NOMO-1 treated with DMSO at 0.1 percent for 48 hours (cell line): ENCODE data around the gene KDELR3.
"Not testable (repeated sequence)": the region's sequence is repeated elsewhere in the genome, so short reads cannot be mapped to it uniquely, and the experiment has no call there.

Experiments
- DNase-seq: peaks from one replicate; lab custom pipeline; 2025; ENCODE audit not compliant: unreplicated experiment; lab: John Stamatoyannopoulos, UW

The KDELR3 gene

DNA sequence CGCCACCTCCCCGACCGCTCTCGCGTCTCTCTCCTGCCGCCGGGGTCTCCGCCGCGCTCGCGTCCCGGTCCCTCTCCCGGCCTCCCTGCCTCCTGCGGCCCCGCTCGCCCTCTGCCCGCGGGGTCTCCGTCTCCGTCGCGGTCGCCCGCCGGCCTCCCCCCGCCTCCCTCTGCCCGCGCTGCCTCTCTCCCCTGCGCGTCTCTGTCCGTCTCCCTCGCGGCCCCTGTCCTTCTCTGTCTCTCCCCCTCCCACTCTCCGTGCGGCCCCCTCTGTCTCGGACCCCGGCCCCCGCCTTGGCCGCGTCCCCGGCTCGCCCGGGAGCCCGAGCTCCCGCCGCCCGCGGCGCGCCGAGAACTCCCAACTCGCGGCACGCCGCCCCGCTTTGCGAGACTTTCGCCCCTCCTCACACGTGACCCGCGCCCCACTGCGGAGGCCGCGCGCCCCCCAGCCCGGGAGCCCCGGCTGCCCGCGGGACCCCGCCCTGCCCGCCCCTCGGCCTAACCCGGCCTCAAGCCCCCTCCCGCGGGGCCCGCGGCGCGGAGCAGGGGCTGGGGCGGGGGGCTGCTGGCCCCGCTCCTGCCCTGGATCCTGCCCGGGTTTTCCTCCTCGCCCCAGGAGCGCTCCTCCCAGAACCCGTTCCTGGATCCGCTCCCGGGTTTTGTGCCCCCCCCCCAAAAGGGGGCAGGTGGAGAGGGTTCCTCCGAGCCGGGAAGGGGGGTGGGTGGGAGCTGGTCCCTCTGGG lies 12.2 kb upstream of the KDELR3 start:
- DNase-seq = no peak

DNA sequence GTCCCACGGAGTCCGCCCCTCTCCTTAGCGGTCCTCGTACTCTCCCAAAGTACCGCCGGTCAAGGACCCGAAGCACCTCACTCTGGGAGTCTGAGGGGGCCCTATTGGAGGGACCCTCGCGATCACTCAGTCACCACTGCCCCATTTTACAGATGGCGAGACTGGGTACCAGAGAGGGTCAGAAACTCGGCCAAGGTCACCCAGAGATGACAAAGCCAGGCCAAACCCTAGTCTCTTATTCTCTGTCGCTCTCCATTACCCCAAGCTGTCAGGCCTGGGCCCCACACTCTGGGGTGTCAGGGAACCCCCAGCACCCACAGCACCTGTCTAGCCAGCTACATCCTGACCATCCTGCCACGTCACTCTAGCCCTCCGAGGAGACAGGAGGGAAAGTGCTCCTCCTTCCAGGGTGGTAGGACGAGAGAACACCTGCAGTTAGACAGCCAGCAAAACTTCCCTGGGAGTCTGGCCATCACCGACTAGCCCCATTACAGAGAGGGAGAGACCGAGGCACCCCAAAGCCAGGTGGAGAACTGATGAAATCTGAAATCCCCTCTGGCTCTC lies 11.5 kb upstream of the KDELR3 start:
- DNase-seq = no peak

DNA sequence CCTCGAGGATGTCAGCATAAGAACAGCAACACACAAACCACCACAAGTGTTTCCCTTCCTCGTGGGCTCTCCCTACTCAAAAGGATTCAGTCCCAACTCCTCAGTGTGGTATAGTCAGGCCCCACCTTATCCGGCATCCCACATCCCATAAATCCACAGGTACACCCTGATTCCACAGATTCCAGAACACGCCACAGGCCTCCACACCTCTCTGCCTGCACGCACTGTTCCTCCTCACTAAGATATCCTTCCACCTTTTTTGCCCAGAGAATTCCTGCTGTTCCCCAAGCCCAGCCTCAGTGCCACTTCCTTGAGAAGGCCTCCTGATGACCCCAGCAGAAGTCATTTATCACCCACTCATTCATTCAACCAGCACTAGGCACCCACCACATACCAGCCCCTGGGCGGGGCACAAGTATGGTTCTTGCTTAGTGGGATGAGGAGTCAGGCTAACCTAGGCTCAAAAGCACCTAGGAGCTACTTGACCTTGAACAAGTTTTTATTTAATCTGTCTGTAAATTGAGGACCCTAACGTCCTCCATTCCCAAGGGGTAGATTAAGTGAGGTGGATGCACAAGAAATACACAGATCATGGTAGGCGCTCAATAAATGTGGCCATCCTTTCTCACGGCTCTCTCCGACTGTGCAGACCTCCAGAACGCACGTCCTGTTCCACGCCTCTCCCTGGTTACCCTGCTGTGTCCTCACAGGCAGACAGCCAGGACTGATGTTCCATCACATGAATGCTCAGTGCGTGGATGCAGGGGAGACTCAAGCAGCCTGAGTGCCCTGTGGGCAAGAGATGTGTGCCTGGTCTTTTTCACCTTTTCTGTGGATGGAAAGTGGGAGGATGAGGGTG lies 10.8 kb upstream of the KDELR3 start:
- no peak for DNase-seq

DNA sequence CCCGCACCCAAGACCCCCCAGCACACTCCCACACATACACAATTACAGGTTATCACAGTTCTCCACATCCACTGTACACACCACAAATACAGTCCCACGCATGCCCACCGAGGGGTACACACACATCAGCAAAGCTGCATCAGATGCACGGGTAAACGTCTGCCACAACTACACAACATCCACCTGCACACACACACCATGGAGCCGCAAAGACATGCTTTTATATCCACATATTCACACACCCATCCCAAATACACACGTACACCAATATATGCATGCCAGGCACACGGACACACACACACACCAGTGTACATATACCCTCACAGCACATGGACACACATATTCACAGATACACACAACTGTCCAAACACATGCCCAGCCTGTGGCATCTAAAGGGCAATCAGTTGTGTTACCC lies 7.5 kb upstream of the KDELR3 start:
- DNase-seq = no peak

DNA sequence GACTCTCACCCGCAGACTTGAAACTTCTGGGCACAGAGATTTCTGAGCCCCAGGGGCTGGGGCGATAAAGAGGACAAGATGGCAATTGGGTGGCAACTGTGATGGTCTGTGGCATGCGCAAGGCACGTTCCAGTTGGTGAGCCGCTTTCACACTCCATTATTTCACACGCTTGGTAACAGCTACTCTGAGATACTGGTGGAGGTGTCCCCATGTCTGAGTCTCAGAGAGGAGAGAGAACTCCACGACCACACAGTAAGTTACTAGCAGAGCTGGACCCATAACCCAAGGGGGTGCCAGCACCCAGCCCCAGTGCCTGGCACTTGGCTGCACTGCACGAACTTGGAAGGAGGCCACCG lies 6.9 kb upstream of the KDELR3 start:
- no peak for DNase-seq

DNA sequence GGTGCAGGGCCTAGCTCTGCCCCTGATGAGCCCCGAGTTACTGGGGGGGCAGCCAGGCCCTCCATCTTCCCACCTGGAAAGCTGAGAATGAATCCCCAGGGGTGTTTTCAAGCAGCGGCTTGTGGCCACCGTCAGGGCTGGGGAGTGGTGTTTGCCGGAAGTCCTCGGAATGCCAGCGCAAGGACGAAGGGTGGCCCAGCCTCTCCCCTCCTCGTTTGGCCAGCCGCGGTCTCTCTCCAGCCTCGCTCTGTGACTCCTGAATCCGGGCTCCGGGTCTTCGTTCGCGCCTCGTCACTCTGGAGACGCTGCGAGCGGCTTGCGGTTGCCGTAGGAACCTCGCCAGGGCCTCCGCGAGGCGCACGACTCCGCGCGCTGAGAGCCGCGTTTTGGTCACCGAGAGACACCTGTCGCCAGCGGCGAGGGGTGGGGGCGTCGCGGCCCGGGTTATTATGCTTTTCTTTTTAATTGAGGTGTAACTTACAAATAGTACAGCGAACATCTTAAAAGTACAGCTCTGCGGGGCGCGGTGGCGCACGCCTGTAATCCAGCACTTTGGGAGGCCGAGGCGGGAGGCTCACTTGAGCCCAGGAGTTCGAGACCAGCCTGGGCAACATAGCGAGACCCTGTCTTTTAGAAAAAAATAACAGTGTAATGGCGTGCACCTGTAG lies 6.3 kb upstream of the KDELR3 start:
- peak; percentile 72 for DNase-seq

DNA sequence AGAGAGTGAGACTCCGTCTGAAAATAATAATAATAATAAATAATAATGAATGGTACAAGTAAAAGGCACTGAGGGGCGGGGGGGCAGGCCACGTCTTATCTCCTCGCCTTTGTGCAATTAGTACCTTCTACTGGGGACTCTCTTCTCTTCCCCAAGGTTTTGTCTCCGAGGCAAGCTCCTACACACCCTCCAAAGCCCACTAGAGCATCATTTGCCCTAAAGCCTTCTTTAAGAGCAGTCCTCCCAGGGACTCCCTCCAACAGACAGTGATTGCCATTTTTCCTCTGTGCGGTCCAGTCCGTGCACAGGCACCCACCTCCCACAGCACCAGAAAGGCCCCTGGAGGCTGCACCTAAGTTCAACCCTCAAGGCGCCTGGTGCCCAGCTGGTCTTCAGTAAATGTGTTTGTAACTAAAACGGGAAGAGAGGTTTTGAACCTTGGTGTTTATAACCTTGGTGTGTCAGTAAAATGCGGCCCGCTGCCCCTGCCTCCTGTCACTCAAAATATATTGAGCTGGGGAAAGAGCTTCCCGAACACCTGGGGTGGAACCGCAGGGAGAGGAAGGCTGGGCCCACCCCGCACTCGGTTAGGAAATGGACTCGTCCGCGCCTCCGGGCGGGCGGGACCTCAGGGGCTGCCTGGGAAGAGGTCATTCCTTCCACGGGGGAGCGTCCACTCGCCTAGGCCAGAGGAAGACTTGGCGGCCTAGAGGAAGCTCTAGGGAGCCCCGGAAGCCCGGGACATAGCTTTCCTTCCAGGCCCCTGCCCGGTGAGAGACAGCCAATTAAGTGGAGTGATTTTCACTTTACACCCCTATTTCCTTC lies 4.7 kb upstream of the KDELR3 start:
- DNase-seq = no peak

DNA sequence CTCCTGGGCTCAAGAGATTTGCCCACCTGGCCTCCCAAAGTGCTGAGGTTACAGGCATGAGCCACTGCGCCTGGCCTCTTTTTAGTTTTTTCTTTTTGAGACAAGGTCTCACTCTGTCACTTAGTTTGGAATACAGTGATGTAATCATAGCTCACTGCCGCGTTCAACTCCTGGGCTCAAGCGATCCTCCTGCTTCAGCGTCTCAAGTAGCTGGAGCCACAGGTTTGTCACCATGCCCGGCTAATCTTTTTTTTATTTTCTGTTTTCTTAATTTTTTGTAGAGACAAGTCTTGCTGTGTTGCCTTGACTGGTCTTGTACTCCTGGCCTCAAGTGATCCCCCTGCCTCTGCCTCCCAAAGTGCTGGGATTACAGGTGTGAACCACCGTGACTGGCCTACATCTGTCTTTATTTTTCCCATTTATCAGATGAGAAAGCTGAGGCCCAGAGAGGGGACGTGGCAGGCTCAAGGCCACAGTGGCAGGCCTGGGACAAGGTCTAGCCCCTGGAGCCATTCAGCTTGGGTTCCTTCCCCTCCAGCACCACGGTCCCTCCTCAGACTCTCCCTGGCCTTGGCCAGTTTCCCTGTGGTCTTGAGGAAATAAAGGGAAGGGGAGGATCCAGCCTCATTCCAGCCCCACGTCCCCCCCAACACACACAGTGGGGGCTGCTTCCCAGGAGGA lies 2.8 kb upstream of the KDELR3 start:
- DNase-seq = no peak

DNA sequence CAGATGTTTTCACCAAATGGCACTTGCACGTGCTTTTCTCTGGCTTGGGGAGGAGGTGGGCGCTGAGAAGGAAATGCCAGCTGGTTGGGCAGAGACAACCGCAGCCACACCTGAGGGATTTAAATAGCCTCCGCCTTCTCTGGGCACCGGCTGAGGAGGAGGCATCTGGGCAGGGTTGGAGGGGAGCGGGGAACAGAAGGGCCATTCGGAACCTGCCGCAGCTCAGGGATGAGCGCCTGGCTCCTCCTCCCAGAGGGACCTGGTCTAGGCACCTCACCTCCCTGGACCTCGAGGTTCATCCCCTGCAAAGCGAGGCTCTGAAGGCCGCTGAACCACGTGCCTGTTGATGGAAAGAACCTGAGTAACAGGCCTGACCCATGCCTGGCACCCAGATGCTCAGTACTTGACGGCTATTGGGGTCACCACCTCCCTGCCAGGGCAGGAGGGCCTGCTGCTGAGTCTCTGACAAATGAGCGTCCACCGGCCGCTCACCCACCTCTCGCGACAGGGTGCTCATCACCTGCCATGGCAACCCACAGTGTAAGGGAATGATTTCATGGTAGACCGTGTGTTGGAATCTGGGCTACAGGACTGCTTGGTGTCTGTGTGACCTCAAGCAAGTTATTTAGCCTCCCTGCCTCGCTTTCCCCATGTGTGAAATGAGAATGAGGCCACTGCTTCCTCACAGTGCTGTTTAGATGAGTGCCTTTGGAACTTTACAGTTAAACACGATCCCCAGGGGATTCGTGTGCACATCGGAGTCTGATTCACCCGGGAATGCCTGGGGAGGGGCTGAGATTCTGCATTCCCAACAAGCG lies 2.0 kb upstream of the KDELR3 start:
- DNase-seq = no peak

DNA sequence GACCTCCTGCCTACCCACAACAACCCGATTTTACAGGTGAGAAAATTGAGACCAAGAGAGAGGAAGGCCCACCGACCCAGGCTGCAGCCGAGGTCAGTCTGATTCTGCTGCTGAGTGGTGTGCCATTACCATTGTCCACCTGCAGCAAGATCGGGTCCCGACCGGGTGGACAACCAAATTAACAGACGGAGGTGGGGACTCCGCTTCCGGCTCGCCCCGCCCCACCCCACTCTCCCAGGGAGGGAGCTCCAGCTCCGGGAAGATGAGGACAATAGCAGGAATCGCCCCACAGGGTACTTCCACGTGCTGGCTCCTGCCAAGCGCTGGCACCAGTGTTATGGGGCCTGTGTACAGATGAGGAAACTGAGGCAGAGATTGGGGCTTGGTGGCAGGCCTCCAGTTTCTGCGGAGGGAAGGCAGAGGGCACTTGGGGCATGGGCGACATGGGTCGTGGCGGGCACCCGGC lies 425 bp upstream of the KDELR3 start:
- no peak for DNase-seq

DNA sequence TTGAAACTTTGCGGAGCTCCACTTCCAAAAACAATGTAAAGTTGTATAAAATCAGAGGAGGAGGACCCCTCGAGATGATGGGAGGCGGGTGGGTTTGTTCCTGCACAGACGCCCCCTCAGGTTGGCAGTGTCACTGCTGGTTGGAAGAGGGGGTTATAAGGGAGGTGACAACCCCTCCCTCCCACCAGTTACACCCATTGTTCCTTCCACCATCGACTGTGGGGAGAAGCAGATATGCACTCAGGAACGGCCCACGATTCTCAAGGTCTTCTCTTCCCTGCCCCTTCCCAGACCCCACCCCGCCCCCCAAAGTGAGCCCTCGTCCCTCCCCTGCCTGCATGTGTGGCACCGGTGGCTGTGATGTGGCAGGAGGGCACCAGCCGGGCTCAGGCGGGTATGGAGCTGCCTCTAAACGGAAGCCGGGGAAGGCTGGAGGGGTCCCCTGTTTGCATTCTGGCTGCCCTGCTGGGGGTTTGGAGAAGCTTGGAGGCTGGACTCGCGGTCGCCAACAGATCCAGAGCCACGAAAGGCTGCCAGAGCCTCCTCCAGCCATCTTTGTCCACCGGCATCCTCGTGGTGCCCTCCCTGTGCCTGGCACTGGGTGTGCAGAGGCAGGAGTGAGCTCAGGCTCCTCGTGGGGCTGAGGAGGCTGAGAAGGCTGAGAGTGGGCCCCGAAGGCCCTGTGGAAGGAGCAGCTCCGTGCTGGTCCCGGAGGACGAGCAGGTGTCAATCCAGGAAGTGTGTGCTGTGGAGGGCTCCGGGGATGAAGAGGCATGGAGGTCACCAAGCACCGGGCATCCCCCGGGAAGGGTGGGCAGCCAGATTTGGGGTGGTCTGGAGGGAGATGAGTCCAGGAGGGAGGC lies 778 bp downstream of the KDELR3 start:
- no peak for DNase-seq

DNA sequence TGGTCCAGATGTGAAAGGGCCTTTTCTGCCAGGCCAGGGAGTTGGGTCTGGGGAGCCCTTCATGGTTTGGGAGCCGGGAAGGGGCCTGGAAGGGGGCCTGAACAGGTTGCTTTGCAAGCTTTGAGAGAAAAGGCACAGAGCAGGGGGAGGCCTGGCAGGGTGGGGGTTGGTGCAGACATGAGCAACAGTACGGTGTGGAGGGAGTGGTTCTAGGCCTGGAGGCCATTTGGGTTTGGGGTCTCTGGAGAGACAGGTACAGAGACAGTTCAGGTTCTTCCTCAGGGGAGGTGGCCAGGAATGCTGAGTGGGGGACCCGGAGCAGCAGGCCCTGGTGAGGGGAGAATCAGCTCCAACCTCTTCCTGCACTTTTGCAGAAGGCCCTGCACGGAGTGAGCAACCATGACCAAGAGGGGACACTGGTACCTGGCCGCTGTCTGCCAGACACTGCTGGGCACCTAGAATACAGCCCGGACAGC lies 1.4 kb downstream of the KDELR3 start:
- DNase-seq = no peak

DNA sequence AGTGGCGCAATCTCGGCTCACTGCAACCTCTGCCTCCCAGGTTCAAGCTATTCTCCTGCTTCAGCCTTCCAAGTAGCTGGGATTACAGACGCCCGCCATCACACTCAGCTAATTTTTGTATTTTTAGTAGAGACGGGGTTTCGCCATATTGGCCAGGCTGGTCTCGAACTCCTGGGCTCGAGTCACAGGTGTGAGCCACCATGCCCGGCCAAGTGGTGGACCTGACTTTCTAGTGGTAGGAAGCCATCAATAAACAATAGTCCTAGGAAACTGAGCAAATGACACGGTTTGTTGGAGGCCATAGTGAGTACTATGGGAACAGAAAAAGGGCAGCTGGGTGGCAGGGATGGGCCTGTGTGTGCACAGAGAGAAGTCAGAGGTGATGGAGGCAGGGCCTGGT lies 2.3 kb downstream of the KDELR3 start:
- DNase-seq = not testable (repeated sequence)

DNA sequence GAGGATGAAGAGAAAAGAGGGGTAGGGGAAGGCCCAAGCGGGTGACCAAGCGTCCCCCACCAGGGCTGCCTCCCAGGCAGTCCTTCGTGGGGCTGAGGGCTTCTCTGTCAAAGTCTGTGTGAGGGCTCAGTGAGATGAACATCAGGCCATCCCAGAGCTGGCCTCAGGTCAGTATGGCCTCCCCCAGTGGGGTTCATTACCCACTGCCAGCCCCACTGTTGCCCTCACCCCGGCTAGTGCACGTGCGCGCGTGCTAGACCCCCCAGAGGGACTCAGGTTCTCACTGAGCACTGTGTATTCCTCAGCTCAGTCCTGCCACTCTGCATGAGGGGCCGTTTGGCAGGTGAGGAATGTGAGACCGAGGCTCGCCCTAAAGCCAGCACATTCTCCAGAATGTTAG lies 3.3 kb downstream of the KDELR3 start:
- no peak for DNase-seq

DNA sequence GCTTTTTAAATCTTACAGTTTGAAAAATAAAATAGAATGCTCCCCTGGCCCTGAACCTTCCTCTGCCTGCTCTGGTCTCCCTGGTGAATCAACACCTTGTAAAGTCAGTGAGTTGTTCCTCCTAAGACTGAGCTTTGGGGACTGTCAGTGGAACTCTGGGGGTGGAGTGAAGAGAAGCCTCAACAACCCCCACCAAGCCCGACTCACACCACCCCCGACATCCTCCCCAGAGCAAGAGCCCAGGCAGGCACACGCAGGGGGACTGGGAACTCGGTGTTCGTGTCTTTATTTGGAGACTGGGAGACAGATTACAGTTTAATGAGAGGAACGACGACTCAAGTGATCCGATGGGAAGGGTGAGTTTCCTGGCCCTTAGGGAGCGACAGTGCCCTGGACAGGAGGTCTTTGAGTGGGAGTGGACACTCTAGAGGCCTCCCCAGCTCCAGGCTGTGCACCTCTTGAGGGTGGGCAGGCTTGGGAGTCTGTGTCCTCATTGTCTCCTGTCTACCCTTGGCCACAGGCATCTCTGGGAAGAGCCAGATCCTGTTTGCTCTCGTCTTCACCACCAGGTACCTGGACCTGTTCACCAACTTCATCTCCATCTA lies 6.2 kb downstream of the KDELR3 start:
- no peak for DNase-seq

DNA sequence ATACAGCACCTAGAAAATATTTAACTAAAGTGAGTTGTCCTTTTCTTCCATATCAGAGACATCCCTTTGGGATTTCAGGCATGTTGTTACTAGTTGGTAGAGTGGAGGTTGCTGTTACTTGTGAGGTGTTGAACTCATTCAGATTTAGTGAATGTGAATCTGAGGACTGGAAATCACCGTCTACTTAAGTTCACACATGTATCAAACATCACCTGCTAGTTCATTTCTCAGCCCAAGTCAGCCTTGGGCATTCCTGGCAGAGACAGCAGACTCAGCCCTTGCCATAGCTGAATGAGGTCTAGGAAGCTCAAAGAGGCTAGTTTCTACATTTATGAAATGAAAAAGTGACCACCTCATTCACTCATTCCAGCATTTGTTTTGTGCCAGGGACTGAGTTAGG lies 9.7 kb downstream of the KDELR3 start:
- no peak for DNase-seq

DNA sequence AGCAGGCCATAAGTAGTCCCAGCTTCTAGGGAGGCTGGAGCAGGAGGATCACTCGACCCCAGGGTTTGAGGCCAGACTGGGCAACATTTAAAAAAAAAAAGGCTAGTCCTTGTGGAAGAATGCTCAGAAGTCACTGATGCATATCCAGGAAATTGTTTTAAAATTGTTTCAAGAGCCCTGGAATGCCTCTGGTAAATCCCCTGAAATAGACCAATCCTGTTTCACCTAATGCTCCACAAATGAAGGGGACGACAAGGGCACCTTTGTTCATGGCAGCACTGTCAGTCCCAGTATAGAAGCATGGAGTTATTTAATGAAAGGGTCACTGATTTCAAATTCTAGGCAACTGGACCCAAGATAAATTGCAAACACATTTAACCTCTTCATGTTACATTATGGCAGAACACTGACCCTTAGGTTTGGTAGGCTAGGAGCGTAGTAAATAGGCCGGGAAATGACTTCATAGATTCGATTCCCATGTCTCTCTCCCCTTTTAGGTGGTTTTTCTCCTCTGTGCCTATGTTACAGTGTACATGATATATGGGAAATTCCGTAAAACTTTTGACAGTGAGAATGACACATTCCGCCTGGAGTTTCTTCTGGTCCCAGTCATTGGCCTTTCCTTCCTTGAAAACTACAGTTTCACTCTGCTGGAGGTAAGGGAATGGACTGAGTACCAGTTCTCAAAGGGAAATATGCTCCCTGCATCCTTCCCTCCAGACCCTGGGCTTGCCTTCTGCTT lies 11.4 kb downstream of the KDELR3 start:
- no peak for DNase-seq
